GM11168 (cell line): ENCODE data around the gene LBHD1.
"Not testable (repeated sequence)": the region's sequence is repeated elsewhere in the genome, so short reads cannot be mapped to it uniquely, and the experiment has no call there.

Experiments used
- in situ Hi-C: fragments of 300-500 bp; cut with MboI; formaldehyde crosslinking; loops from one replicate; pipeline ENCODE4 v1.12.0; 2022; ENCODE audit warnings: low sequenced_read_pairs; ENCODE audit not compliant: unreplicated experiment

Gene LBHD1

GRCh38 chr11:62665599-62666258, 6.3 kb downstream of the LBHD1 start:
- in situ Hi-C loops, result no loop called here

DNA sequence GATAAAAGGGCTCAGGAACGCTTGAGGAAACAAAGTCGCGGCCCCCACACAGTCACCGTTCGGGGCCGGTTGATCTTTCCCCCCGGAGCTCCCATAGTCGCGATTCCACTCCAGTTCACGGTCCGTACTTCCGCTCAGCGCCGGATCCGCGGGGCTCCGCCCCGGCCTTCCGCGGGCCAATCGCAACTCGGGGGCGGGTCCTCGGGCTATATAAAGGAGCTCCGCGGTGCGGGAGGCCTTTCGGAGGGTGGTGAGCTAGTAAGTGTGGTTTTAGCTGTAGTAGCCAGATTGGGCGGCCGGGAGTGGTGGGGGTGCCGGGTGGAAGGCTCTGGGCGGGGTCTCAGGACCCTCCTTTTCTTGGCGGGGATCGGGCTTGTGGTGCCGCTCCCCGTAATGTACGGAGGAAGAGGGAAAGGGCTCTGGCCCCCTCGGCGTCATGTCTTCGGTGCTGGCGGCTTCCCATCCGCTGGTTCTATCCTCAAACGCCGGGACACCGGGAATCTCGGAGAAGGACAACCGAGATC, 6.9 kb downstream of the LBHD1 start, which contains the start of the genes C11orf98 and CSKMT:
C11orf98 (minus strand) TSS at position 136 of the 524 bp plus-strand sequence; CDS start at position 95, 41 bp downstream.
CSKMT (plus strand) TSS at position 238 of the 524 bp plus-strand sequence. CDS start 568 bp downstream, outside the sequence.
- in situ Hi-C loops, result no loop called here

DNA sequence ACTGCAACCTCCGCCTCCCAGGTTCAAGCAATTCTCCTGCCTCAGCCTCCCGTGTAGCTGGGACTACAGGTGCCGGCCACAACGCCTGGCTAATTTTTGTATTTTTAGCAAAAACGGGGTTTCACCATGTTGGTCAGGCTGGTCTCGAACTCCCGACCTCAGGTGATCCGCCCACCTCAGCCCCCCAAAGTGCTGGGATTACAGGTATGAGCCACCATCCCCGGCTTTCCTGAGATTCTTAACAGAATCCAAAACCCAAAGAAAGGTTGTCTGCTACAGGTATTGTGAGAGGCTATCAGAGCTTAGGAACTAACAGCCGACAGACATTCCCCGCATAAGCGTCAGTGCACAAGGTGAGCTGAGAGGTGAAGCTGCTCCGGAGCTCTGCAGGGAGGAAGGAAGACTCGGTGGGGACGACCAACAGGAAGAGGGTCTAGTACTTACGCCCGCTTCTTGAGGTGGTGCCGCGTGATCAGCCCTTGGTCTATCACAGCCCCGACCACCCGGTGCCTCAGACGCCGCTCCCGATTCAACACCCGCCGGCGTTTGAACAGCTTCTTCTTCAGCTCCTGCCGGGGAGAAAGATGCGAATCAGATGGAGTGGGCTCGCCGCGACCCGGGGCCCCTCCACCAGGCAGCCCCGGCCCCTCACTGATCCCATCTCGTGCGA, 7.5 kb downstream of the LBHD1 start:
- in situ Hi-C loops, result no loop called here

GRCh38 chr11:62656796-62657429, 15.2 kb downstream of the LBHD1 start:
- in situ Hi-C loops, result no loop called here

GRCh38 chr11:62654297-62654696, 17.8 kb downstream of the LBHD1 start:
- in situ Hi-C loops, result no loop called here

DNA sequence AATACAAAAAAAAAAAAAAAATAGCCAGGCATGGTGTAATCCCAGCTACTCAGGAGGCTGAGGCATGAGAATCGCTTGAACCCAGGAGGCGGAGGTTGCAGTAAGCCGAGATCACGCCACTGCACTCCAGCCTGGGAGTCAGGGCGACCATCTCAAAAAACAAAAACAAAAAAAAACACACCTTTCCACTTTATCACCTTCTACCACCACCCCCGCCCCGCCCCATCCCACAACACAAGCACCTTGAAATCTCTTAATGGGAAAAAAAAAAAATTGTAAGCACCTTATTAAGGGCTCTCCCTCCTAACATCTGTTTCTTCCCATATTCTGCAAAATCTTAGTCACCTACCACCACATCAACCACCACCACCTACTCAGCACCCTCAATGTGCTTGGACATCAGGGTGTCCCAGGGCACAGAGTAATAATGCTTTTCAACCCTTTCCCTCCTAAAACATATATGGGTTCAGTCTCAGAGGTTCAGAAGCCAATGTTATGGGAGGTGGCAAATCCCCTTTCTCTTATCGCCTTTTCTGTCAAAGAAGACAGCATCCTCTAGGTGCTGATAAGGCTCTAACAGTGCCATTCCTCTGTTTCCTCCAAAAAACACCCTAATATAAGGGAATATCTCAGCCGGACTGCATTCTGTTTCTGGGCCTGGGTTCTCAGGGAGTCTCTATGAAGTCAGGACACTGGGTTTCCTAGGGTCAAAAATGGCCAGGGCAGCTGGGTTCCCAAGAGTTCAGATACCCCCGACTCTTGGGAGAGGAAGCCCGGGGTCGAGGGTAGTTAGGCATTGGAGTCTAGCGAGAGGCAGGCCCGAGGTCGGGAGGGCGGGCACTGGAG, 19.7 kb downstream of the LBHD1 start:
- in situ Hi-C loops, result no loop called here

GRCh38 chr11:62650283-62650682, 21.8 kb downstream of the LBHD1 start:
- in situ Hi-C loops, result not testable (repeated sequence)

DNA sequence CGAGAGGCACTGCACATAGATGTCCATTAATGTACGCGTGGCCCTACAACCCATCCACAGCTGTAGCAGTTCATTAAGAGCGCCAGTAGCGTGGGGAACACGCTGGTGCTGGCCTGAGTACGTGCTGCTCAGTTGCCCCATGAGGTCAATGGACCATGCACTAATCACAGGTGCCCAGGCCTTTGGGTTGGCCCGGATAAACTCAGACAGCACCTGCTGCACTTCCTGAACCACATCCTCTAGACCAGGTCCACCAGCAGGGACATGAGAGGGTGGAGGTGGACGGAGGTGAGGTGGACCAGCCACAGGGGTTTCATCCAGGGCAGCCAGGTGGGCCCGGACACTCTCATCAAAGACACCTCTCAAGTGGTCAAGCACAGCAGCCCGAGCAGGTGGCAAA, 22.6 kb downstream of the LBHD1 start:
- in situ Hi-C loops, result no loop called here

GRCh38 chr11:62648967-62649364, 23.1 kb downstream of the LBHD1 start:
- in situ Hi-C loops, result no loop called here

DNA sequence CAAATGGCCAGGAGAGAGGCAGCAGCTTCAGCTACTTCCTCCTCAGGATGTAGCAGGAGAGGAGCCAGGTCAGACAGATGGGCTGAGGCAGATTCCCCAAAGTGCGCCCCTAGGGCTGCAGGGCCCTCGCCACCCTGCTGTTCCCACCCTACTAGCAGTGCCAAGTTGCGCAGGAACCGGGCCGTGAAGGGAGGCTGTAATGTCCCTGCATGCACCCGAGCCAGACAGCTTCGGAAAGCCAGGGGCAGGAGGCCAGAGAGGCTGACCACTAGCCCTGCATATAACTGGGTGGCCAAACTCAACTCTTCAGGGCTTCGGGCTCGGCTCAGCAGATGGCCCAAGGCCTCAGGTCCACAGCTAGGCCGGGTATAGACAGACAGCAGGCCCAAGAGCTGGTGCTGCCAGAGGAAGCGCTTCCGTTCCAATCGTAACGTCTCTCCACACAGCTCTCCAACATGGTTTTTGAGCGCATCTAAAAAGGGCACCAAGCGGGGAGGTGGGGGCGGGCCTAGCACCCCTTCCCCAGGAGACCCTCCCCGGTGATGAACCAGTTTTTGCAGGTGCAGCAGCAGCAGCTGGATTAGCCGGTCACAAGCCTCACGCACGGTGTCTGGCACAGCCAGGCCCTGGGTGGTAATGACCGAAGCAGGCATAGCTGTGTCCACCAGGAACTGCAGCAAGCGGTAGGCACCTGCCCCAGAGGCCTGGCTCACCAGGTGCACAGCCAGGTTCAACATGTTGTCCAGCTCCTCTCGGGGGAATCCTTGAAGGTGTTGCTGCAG, 23.7 kb downstream of the LBHD1 start:
- in situ Hi-C loops, result no loop called here

DNA sequence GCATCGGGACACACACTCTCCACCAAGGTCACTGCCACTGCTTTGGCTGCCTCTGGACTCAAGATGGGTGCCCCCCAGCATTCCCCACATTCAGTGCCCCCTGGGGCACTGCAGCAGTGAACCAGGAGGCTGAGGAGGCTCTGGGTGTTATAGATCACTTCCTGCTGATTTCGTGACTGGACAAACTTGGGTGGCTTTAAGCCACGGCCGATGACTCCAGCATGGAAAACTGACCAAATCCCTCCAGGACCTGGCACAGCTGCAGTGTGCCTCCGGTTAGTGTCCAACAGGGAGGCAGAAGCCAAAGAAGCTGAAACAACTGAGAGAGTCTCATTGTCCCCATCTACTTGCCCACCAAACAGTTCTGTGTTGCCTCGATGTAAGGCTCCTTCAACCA, 24.5 kb downstream of the LBHD1 start:
- in situ Hi-C loops, result no loop called here

DNA sequence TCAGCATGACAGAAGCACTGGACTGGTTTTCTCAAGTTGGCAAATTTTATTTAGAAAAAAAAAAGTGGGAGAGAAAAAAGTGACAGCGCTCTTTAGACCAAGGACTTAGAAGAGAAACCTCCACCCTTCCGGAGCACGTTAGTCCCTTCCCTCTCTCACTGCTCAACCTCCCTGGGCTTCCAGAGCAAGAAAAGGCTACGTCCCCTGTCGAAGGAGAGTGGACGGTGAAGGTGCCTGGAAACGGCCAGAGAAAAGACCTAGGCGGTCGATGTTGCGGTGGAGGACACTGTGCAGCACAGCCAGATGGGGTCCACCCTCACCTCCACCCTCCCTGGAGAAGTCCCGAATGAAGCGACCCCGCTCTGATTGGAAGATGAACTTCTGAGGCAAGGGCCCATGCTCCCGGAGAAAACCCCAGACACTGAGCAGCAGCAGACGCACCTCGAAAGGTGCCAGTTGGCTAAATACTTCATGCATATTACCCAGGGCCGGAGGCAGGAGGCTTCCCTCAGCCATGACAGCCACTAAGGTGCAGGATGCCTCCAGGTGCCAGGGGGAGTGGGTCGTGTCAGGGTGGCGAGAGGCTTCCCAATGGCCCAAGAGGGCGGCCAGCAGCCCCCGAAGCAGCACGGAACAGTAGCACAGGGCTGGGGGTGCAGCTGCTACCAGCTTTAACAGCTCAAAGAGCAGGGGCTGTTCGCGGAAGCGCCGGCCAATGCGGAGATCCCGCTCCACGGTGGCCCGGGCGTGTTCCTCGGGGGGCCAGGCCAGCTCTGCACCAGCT, 25.1 kb downstream of the LBHD1 start:
- in situ Hi-C loops, result no loop called here

- in situ Hi-C loops, result no loop called here
Measured at GRCh38 chr11:62645946-62646824, 25.9 kb downstream of the LBHD1 start, which contains the start of gene GANAB. Gene GANAB (minus strand): TSS chr11:62646613. CDS start chr11:62646599, 14 bp downstream.

DNA sequence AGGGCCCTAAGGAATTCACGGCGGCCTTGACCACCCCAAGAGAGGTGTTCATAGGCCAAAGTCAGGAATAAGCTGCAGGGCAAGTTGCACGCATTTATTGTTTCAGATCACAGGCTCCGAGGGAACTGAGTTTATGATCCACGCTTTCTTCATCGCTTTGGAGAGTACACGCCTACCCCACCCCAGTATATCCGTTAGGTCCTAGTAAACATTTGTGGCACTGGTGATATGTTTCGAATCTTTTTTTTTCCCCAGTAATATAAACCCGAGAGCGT, 26.5 kb downstream of the LBHD1 start:
- in situ Hi-C loops, result no loop called here

- in situ Hi-C loops, result no loop called here
Measured at GRCh38 chr11:62644220-62644619, 27.8 kb downstream of the LBHD1 start.

GRCh38 chr11:62632492-62632891, 39.6 kb downstream of the LBHD1 start:
- in situ Hi-C loops, result no loop called here

GRCh38 chr11:62627713-62628112, 44.4 kb downstream of the LBHD1 start:
- in situ Hi-C loops, result no loop called here
